ENCODE data around the gene CCL17.

GRCh38 chr16:57464523-57464922, 60.0 kb downstream of the CCL17 start:
- TF ChIP-seq CTCF (IDR thresholded peaks at IDR 0.05) (no peak), POLR2A (IDR thresholded peaks at IDR 0.05) (no peak)

Data from prostate gland (tissue), 2 donors.